Stimulated activated naive B cell treated with anti-CD40 and anti-IgM and Interleukin-4, amounts not matched to agents 10 μg/mL and 1 μg/mL and 100 μg/mL, for 72 hours (primary cell): ENCODE results near the gene PGLYRP3.
A peak's percentile ranks its signal among the peaks of the same experiment; 100 is the strongest.

Source experiments
- ATAC-seq, 2 donors: fragments of 150-1000 bp; cut with Tn5 transposase; replicated peaks; 2 replicates each; pipeline ENCODE4 v1.10.0; 2021; ENCODE audit warnings: moderate library complexity in 1 of 2
- DNase-seq: peaks from one replicate; pipeline ENCODE4 v3.0.0; 2021
- H3K27ac Mint-ChIP-seq: one replicate; pipeline ENCODE4 v1.8.0; 2022; ENCODE audit warnings: mild to moderate bottlenecking, mixed read lengths
- H3K27me3 Mint-ChIP-seq, 2 donors: one replicate each; pipeline ENCODE4 v1.8.0; 2022; ENCODE audit warnings: mixed read lengths in 2 of 2
- H3K36me3 Mint-ChIP-seq, 2 donors: one replicate each; pipeline ENCODE4 v1.8.0; 2022; ENCODE audit warnings: mixed read lengths in 2 of 2, mild to moderate bottlenecking in 1 of 2
- H3K4me1 Mint-ChIP-seq, 2 donors: one replicate each; pipeline ENCODE4 v1.8.0; 2022; ENCODE audit warnings: mixed read lengths in 2 of 2, mild to moderate bottlenecking in 1 of 2
- H3K4me3 Mint-ChIP-seq, 2 donors: one replicate each; pipeline ENCODE4 v1.8.0; 2022; ENCODE audit warnings: mild to moderate bottlenecking in 2 of 2, mixed read lengths in 2 of 2, moderate library complexity in 1 of 2
- H3K9me3 Mint-ChIP-seq, 2 donors: one replicate each; pipeline ENCODE4 v1.8.0; 2022; ENCODE audit warnings: mixed read lengths in 2 of 2, mild to moderate bottlenecking in 1 of 2

PGLYRP3 gene

GRCh38 chr1:153313288-153313687, 536 bp upstream of the PGLYRP3 start:
- Mint-ChIP-seq H3K27ac (no peak overlapping the region), H3K27me3 (peaks cover 15 to 22% of the 10 kb centered on the region in 2 donors), H3K4me3 (no peak overlapping the region), H3K9me3 (peaks cover 0 to 4% of the 10 kb centered on the region in 2 donors), H3K36me3 (no peaks in the 10 kb centered on the region), H3K4me1 (peaks cover 0 to 2% of the 10 kb centered on the region in 2 donors)
- no peak for DNase-seq
- ATAC-seq, result no peak

GRCh38 chr1:153310526-153310925, 2.2 kb downstream of the PGLYRP3 start:
- Mint-ChIP-seq H3K9me3 (peaks cover 0 to 2% of the 10 kb centered on the region in 2 donors), H3K27ac (no peak overlapping the region), H3K4me1 (no peaks in the 10 kb centered on the region), H3K27me3 (peaks cover 13 to 20% of the 10 kb centered on the region in 2 donors), H3K36me3 (no peaks in the 10 kb centered on the region), H3K4me3 (no peak overlapping the region)
- no peak for DNase-seq
- no peak for ATAC-seq

- no peak for ATAC-seq
- Mint-ChIP-seq H3K27ac (no peak overlapping the region), H3K27me3 (peaks cover 13 to 16% of the 10 kb centered on the region in 2 donors), H3K4me1 (no peaks in the 10 kb centered on the region), H3K36me3 (no peaks in the 10 kb centered on the region), H3K4me3 (no peak overlapping the region), H3K9me3 (no peaks in the 10 kb centered on the region)
- no peak for DNase-seq
Measured at GRCh38 chr1:153309441-153309840, 3.3 kb downstream of the PGLYRP3 start.

- no peak overlapping the region for H3K4me3 Mint-ChIP-seq
- H3K4me1 Mint-ChIP-seq, result no peaks in the 10 kb centered on the region
- peaks cover 12 to 16% of the 10 kb centered on the region in 2 donors for H3K27me3 Mint-ChIP-seq
- ATAC-seq, result no peak
- H3K36me3 Mint-ChIP-seq, result no peaks in the 10 kb centered on the region
- no peaks in the 10 kb centered on the region for H3K9me3 Mint-ChIP-seq
- H3K27ac Mint-ChIP-seq, result no peak overlapping the region
- no peak for DNase-seq
Measured at GRCh38 chr1:153308540-153308939, 4.2 kb downstream of the PGLYRP3 start.

- Mint-ChIP-seq H3K4me3 (no peak overlapping the region), H3K27me3 (peaks cover 5 to 16% of the 10 kb centered on the region in 2 donors), H3K36me3 (no peaks in the 10 kb centered on the region), H3K4me1 (no peaks in the 10 kb centered on the region), H3K27ac (no peak overlapping the region), H3K9me3 (no peaks in the 10 kb centered on the region)
- ATAC-seq (no peak), DNase-seq (no peak)
Measured at GRCh38 chr1:153307221-153307600, 5.5 kb downstream of the PGLYRP3 start.

- Mint-ChIP-seq H3K9me3 (no peaks in the 10 kb centered on the region), H3K4me1 (no peaks in the 10 kb centered on the region), H3K27me3 (peaks cover 5 to 16% of the 10 kb centered on the region in 2 donors), H3K27ac (no peak overlapping the region), H3K4me3 (no peak overlapping the region), H3K36me3 (no peaks in the 10 kb centered on the region)
- no peak for ATAC-seq
- DNase-seq, result no peak
Measured at GRCh38 chr1:153306303-153307220, 6.2 kb downstream of the PGLYRP3 start.

- Mint-ChIP-seq H3K4me3 (no peak overlapping the region), H3K27me3 (peaks cover 5 to 16% of the 10 kb centered on the region in 2 donors), H3K27ac (no peak overlapping the region), H3K36me3 (no peaks in the 10 kb centered on the region), H3K9me3 (no peaks in the 10 kb centered on the region), H3K4me1 (no peaks in the 10 kb centered on the region)
- no peak for DNase-seq
- no peak for ATAC-seq
Measured at GRCh38 chr1:153305682-153306081, 7.1 kb downstream of the PGLYRP3 start.

GRCh38 chr1:153302308-153302707, 10.4 kb downstream of the PGLYRP3 start:
- ATAC-seq, result no peak
- Mint-ChIP-seq H3K27me3 (peaks cover 2 to 5% of the 10 kb centered on the region in 2 donors), H3K4me3 (no peak overlapping the region), H3K36me3 (no peaks in the 10 kb centered on the region), H3K9me3 (no peaks in the 10 kb centered on the region), H3K4me1 (peaks cover 4% of the 10 kb centered on the region in 2 donors), H3K27ac (no peak overlapping the region)
- no peak for DNase-seq

GRCh38 chr1:153293851-153294250, 18.9 kb downstream of the PGLYRP3 start:
- peaks cover 48 to 57% of the 10 kb centered on the region in 2 donors for H3K4me1 Mint-ChIP-seq
- no peak for DNase-seq
- peak; percentile 21 to 48 for ATAC-seq
- H3K27me3 Mint-ChIP-seq, result peaks cover 5 to 12% of the 10 kb centered on the region in 2 donors
- H3K9me3 Mint-ChIP-seq, result no peaks in the 10 kb centered on the region
- H3K36me3 Mint-ChIP-seq, result no peaks in the 10 kb centered on the region
- H3K27ac Mint-ChIP-seq, result no peak overlapping the region
- peak overlapping the region in 1 of 2 donors; percentile 31 for H3K4me3 Mint-ChIP-seq

GRCh38 chr1:153293480-153293775, 19.3 kb downstream of the PGLYRP3 start:
- ATAC-seq (no peak), DNase-seq (no peak)
- Mint-ChIP-seq H3K9me3 (no peaks in the 10 kb centered on the region), H3K36me3 (no peaks in the 10 kb centered on the region), H3K4me3 (no peak overlapping the region), H3K4me1 (peaks cover 48 to 58% of the 10 kb centered on the region in 2 donors), H3K27ac (no peak overlapping the region), H3K27me3 (peaks cover 5 to 12% of the 10 kb centered on the region in 2 donors)

- no peaks in the 10 kb centered on the region for H3K36me3 Mint-ChIP-seq
- no peak overlapping the region for H3K27ac Mint-ChIP-seq
- peaks cover 5 to 12% of the 10 kb centered on the region in 2 donors for H3K27me3 Mint-ChIP-seq
- peaks cover 48 to 58% of the 10 kb centered on the region in 2 donors for H3K4me1 Mint-ChIP-seq
- H3K4me3 Mint-ChIP-seq, result no peak overlapping the region
- no peak for DNase-seq
- no peaks in the 10 kb centered on the region for H3K9me3 Mint-ChIP-seq
- no peak for ATAC-seq
Measured at GRCh38 chr1:153292740-153293479, 19.8 kb downstream of the PGLYRP3 start.

GRCh38 chr1:153292185-153292584, 20.6 kb downstream of the PGLYRP3 start:
- Mint-ChIP-seq H3K4me3 (no peak overlapping the region), H3K27me3 (peaks cover 5 to 12% of the 10 kb centered on the region in 2 donors), H3K9me3 (no peaks in the 10 kb centered on the region), H3K36me3 (no peaks in the 10 kb centered on the region), H3K4me1 (peaks cover 43 to 53% of the 10 kb centered on the region in 2 donors), H3K27ac (no peak overlapping the region)
- ATAC-seq, result no peak
- no peak for DNase-seq

- ATAC-seq, result peak; percentile 51 to 79
- peaks cover 5 to 12% of the 10 kb centered on the region in 2 donors for H3K27me3 Mint-ChIP-seq
- peak; percentile 12 for DNase-seq
Measured at GRCh38 chr1:153291514-153291913, 21.2 kb downstream of the PGLYRP3 start.

GRCh38 chr1:153288634-153289275, 24.0 kb downstream of the PGLYRP3 start:
- Mint-ChIP-seq H3K27ac (no peak overlapping the region), H3K27me3 (peaks cover 5 to 12% of the 10 kb centered on the region in 2 donors), H3K4me1 (peaks cover 17 to 29% of the 10 kb centered on the region in 2 donors), H3K36me3 (no peaks in the 10 kb centered on the region), H3K4me3 (no peak overlapping the region), H3K9me3 (no peaks in the 10 kb centered on the region)
- DNase-seq (no peak), ATAC-seq (peak; percentile 55 to 60)

More at GRCh38 chr1:153291514-153291913, 21.2 kb downstream of the PGLYRP3 start:
- no peak overlapping the region for H3K4me3 Mint-ChIP-seq
- H3K27ac Mint-ChIP-seq, result peak overlapping the region; percentile 27
- no peaks in the 10 kb centered on the region for H3K36me3 Mint-ChIP-seq
- peaks cover 36 to 48% of the 10 kb centered on the region in 2 donors for H3K4me1 Mint-ChIP-seq
- no peaks in the 10 kb centered on the region for H3K9me3 Mint-ChIP-seq
